GM15510 (cell line): ENCODE measurements around the gene SH3TC1.

Experiments
- POLR2A ChIP-seq: IDR thresholded peaks from 3 replicates; pipeline ENCODE4 v1.6.1; 2011; ENCODE audit warnings: borderline replicate concordance; ENCODE audit not compliant: insufficient read length; ENCODE audit errors: extremely low read depth

SH3TC1 gene

DNA sequence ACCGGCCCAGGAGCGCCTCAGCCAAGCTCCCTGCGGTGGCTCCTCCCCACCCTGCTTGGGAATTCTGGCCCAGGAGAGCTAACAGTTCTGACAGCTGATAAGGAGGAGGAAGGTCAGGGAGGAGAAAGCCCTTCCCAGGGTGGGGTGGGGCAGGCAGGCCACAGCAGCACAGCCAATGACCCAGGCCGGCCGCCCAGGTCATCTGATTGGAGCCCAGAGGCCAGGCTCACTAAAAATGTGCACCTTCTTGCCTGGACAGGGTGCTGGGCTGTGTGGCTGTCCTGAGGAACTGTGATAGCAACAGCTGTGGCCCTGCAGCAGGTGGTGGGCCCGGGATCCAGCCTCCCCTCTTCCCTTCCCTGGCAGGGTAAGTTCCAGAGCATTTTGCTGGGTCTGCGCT lies 17.2 kb upstream of the SH3TC1 start:
- TF ChIP-seq POLR2A = no peak

DNA sequence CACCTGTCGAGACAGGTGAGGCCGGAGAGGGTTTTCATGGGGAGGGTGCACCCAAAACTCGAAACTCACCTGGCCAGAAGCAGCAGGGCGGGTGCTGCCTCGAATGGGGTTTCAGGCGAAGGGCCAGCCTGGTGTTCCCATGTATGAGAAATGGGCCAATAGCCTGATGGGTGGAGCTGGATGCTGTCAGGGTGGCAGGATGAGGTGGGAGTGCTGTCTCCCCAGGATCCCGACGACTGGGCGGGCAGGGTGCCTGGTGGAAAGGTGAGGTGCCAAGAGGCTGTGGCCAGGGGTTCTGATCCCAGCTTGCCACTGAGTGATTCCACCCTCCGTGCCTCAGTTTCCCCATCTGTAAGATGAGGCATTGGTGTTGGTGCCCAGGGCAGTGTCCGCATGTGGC lies 16.8 kb upstream of the SH3TC1 start:
- no peak for TF ChIP-seq POLR2A

DNA sequence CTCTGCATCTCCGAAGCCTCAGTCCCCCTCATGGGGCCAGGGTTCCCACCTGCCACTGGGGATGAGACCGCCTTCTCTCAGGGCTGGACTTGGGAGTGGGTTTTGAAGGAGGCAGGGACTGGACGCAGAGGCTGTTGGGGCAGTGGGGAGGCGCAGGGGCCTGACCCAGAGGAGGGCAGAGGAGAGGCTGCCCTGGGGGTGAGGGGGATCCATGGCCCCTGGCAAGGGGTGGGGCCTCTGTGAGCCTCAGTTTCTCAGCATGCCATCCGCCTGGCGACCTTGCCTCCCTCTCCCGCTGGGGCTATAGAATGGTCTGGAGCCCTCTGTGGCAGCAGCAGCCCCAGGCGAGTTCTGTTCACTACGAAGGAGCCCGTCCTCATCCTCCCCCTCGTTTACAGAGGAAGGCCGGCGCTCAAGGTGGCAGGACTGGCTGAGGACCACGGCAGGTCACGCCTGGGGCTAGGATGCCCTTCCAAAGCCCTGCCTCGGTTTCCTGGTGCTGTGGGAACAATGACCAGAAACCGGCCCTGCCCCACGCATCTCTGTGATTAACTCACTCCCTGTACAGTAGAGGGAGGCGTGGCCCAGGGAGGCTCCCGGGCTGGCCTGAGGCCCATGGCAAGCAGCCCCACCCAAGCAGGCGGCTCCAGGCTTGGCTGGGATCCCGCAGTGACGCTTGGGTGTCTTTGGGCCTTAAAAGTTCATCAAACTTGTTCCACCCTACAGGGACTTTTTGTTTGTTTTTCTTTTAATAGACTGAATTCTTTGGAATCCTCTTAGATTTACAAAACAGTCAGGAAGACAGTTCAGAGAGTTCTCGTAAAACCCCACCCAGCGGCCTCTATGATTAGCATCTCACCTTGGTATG lies 16.0 kb upstream of the SH3TC1 start:
- no peak for TF ChIP-seq POLR2A

DNA sequence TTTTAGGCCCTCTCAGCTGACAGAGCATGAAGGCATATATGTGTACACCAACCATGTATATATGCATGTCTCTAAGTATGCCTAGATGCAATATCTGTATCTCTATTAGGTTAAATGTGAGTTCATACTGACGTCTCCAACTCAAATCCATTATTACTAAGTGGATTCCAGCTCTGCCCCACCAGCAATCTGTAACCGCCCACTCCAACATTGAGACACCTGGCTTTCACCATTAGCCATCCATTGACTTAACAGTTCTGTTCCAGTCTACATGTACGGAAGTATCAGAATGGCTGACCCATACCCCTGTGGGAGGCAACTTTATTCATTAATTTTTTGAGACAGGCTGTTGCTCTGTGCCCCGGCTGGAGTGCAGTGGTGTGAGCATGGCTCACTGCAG lies 15.0 kb upstream of the SH3TC1 start:
- no peak for TF ChIP-seq POLR2A

DNA sequence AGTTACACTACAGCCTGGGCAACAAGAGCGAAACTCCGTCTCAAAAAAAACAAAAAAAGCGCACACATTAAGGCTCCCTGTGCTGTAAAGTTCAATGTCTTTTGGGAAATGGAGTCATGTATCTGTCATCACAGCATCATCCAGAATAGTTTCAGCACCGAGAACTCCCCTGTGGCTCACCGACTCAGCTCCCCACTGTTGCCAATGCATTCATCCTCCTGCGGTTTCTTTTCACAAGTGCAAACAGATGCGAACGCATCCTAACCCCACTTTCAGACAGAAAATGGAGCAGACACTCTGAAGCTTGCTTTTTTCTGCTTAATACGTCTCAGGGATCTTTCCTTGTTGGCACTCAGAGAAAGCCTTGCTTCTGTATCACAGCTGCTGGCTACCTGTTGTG lies 13.8 kb upstream of the SH3TC1 start:
- TF ChIP-seq POLR2A = no peak

DNA sequence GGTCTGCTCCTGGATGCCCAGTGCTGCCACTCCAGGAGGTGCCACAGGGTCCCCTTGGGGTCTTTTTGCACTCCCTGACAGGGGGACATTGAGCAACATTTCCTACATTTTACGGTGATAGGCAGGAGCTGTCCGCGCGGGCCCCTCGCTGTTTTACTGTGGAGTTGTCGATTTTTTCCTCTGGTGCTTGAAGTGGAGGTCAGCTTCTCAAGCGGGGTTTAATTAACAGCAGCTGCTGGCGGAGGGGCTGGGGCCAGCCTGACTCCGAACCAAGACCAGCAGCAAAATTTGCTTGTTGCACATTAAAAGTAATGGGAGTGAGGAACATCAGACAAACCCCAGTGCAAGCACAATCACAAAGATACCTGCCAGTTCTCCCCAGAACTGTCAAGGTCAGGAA lies 13.2 kb upstream of the SH3TC1 start:
- TF ChIP-seq POLR2A = no peak

DNA sequence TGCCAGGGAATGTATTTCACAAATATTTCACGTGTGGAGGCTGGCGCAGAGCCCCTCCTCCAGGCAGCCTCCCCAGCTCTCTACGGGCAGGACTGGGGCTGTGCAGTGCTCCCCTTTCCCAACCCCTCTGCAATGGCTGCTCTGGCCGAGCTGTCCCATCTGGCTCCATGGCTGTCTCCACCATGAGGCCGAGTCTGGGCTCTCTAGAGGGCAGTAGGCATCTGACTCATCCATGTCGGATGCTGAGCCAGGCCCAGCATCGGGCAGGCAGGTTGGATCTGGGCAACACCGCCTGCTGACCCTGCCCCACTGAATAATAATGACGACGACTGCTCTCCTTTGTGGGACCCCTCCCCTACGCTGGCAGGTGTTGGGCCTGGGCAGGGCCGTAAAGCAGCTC lies 11.0 kb upstream of the SH3TC1 start:
- no peak for TF ChIP-seq POLR2A

DNA sequence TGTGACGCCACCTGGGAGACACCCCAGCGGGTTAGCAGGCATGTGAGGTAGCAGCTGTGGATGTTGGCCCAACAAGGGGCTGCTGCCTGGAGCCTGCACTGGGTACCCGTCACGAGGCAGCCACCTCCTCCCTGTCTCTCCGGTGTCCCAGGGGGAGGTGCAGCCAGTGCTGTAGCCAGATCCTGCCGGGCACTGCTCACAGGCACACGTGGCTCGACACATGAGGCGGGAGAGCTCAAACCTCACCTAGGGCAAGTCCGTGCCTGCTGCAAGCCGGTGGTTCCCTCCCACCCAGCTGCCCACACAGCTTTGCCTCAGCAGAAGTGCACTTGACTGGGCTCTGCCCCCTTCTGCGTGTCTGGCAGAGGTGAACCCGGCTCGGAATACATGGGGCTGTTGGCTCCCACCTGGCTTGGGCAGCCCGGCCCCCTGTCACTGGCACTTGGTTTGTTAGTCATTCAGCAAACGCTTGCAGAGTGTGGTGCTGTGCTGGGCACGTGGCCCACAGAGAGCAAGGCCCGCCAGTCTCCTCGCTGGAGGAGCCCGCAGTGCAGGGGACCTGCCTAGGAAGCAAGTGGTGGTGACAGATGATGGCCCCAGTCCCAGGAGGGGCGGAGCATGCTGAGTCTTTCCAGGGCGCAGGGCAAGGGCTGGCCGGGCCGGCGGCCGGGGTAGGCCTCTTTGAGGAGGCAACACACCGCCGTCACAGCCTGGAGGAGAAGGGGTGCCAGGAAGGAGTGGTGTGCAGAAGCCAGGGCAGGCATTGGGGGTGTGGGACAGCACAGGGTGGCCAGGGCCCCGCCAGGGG lies 10.1 kb upstream of the SH3TC1 start:
- TF ChIP-seq POLR2A = no peak

DNA sequence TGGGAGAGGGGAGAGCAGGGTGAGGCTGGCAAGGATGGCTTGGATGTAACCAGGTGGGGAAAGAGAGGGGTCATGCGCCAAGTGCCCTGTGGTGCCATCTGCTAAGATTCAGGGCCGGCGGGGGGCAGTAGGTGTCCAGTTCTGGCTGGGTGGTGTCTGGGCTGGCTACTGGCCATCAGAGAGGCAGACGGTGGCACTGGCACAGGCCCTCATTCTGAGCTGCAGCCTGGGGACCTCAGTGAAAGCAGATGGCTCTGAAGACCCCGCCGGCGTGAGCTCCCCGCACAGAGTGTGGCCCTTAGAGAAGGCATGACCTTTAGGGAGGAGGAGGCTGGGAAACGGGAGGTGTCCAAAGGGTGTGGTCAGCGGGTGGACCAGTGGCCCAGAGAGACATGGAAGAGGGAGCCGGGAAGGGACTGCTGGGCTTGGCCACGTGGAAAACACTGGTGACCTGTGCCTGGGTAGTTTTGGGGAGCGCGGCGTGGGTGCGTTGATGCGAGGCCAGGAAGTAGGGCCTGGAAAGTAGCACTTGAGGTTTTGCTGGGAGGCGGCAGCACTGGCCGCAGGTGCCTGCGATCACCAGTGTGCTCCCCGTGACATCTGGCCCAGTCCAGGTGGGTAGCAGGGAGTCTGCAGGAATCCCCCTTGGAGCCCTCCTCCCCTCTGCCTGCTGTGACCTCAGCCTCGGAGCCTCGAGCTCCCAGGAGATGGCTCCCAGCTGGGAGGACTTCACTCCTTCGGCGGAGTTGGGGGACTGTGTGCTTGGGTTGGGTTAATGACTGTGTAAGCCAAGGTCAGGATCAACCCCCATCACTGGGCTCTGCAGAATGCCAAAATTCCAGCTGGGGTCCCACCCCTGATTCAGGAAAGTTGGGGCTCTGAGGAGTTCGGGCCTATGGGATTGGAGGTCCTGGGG lies 9.3 kb upstream of the SH3TC1 start:
- TF ChIP-seq POLR2A = no peak

DNA sequence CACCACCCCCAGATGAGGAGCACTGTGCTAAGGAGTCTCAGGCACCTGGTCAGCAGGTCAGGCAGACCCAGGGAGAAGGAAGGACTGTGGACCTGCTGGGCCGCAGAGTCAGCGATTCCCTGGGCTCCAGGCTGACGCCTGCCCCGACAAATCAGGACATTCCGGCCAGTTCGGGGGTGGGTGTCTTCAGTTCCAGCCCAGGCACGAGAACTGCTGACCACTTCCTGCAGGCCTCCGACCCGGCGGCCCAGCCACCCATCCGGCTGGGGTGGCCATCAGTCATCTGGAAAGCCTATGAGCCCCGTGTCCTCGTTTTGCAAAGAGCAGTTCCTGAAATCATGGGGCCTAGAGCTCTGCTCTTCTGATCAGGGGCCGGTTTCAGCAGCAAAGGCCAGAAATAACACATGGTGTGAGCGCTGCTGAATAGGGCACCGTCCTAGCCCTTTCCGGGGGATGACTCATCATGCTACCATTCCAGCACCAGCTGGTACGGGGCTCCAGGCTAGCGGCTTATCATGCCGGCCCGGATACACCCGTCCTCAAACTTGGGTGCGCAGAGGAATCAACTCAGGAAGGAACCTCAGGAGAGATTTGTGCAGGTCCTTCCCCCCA lies 7.8 kb upstream of the SH3TC1 start:
- no peak for TF ChIP-seq POLR2A

DNA sequence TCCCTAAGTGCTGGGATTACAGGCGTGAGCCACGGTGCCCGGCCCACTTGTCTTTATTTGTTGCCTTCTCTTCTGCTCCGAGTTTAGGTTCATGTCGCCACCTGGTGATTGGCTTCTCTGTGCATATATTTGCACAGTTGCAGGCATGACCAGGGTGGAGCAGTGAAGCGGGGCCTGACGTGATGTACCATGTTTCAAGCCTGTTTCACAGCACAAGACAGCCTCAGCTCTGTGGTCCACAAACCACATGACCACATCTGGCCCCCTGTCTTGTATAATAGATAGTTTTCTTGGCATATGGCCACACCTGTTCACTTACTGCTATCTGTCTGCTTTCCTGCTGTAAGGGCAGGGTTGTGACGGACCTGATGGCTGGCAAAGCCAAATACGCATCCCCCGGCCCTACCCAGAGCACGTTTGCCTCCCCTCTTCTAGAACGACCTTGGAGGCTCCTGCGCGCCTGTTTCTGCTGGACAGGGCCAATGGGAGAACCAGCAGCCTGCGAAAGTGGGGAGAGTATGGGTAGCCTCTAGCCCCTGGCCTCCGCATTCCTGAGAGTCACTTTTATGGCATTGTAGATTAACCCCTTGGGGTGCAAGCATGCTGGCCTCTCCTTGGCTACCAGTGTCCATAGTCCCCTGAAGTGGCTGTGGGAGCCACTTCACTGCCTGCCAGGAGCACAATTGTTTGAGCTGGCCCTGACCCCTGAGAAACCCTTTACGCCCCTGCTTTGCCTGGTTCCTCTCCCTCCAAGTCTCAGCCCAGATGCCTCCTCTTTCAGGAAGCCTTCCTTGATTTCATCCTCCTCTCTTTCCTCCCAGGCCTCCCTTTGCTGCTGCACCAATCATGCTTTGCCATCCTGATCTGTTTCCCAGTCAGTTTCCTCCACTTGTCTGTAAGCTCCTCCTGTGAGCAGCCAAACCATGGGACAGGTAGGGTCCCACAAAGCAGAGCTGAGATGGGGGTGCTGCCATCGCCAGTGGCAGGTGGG lies 6.0 kb upstream of the SH3TC1 start:
- TF ChIP-seq POLR2A = no peak

DNA sequence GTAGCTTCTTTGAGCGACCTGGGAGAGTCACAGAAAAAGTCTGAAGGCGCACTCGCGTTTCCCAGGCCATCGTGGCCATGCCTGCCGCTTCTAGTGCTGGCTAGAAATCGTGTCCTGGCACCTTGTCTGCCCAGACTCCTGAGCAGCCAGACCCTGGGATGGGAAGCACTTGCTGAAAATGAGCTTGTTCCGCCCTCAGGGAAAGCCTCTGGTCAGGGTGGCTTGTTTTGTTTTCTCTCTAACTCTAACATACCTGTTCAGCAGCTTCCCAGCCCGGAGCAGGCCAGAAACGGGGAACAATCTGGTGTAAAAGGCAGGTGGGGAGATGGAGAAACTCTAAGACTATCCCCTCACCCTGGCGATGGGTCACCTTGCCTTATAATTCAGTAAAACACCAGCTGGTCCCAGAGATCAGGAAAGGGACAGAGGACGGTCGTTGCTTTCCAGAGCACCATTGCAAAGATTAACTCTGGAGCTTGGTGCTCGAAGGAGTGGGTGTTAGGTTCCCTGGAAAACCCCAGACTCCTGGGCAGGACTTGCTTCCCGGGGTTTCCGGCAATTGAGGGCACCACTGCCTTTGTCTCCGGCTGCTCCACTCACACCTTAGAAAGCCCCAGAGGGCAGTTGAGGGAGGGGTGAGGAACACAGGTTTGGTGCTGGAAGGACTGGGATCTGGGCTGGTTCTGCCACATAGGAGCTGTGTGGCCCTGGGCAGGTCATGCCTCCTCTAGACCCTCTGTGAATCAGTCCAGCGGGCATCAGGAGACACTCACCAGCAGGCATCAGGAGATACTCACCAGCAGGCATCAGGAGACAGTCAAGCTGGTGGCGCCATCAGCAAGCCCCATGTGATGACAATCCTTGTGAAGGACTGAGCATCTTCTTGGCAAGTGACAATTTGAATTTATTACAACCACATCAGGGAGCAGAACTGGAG lies 4.5 kb upstream of the SH3TC1 start:
- TF ChIP-seq POLR2A = no peak

DNA sequence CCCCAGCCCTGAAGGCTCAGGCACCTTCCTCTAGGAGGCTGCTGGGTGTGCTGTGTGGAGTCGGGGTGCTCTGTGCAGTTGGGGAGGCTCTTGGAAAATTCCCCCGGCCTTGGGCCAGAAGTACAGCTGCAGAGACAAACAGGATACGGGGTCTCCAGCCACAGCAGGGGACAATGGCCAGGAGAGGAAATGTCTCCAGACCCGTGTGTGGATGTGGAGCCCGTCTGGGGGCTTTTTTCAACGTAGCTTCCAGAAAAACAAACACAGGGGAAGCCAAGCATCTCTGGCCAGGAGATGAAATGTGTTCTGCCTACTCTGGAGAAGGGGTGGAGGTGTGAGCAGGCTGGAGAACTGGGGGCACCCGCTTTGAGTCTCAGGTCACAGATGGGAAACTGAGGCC lies 3.7 kb upstream of the SH3TC1 start:
- TF ChIP-seq POLR2A = no peak

DNA sequence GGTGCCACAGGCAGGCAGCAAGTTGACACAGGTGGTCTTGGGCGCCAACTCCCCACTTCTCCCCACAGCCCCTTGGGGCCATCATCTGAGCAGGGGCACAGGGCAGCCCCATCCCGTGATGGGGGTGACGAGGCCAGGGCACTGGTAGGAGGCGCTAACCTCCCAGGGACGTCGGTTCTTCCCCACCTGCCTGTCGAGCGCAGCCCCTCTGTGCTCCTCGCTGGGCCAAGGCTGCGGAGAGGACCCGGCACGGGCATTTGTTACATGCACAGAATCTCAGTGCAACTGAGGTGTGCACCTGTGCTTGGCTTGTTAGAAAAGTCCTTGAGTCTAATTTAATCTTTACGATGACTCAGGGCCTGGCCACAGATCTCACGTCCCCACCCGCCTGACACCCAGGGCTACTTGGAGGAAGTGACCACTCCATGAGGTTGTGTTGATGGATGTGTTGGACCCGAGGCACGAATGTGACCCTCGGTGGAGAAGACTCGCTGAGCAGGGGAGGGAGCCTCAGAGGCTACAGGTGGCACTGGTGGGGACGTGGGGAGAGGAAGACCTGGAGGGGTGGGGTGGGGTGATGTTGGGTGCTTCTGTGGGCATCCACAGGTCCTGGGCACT lies 3.1 kb upstream of the SH3TC1 start:
- TF ChIP-seq POLR2A = no peak
